Measurements from ENCODE around the gene KCNV2.

Gene KCNV2

GRCh38 chr9:2717385-2717784 is at the start of gene KCNV2:
KCNV2 (plus strand) TSS chr9:2717510; CDS start chr9:2717740, 230 bp downstream.
- DNase-seq: no peak
- Mint-ChIP-seq H3K27me3 (ENCODE audit: low read depth, poor library complexity) (no peaks in the 10 kb centered on the region), H3K4me1 (peaks cover 18% of the 10 kb centered on the region), H3K27ac (peak within 1 kb of the TSS; percentile 78), H3K9me3 (peaks cover 10% of the 10 kb centered on the region), H3K4me3 (no peak within 1 kb of the TSS), H3K36me3 (ENCODE audit: low read depth) (peaks cover 39% of the 10 kb centered on the region)
- TF ChIP-seq, protein P1, sequence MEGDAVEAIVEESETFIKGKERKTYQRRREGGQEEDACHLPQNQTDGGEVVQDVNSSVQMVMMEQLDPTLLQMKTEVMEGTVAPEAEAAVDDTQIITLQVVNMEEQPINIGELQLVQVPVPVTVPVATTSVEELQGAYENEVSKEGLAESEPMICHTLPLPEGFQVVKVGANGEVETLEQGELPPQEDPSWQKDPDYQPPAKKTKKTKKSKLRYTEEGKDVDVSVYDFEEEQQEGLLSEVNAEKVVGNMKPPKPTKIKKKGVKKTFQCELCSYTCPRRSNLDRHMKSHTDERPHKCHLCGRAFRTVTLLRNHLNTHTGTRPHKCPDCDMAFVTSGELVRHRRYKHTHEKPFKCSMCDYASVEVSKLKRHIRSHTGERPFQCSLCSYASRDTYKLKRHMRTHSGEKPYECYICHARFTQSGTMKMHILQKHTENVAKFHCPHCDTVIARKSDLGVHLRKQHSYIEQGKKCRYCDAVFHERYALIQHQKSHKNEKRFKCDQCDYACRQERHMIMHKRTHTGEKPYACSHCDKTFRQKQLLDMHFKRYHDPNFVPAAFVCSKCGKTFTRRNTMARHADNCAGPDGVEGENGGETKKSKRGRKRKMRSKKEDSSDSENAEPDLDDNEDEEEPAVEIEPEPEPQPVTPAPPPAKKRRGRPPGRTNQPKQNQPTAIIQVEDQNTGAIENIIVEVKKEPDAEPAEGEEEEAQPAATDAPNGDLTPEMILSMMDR (IDR thresholded peaks at IDR 0.05): no peak

DNA sequence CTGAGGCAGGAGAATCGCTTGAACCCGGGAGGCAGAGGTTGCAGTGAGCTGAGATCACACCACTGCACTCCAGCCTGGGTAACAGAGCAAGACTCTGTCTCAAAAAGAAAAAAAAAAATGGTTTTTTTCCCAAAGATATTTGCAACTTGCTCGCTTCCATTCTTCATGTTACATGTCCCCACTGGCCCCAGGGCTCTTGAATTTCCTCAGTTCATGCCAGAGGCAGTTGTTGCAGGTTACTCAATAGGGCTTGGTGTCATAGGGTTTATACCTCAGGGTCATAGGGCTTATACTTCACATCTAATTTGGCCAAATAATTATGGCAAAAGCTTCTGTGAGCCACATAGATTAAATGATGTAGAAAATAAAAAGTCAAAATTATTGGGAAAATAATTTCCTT is 44.1 kb upstream of the KCNV2 start:
- H3K4me1 Mint-ChIP-seq: peaks cover 12% of the 10 kb centered on the region
- no peak for DNase-seq
- no peak overlapping the region for H3K27ac Mint-ChIP-seq
- TF ChIP-seq, protein P1 (IDR thresholded peaks at IDR 0.05): no peak
- no peak overlapping the region for H3K4me3 Mint-ChIP-seq
- H3K9me3 Mint-ChIP-seq: no peaks in the 10 kb centered on the region
- no peaks in the 10 kb centered on the region for H3K27me3 Mint-ChIP-seq (ENCODE audit: low read depth, poor library complexity)
- H3K36me3 Mint-ChIP-seq (ENCODE audit: low read depth): no peaks in the 10 kb centered on the region

GRCh38 chr9:2674141-2674824 is 43.0 kb upstream of the KCNV2 start:
- no peak overlapping the region for H3K27ac Mint-ChIP-seq
- TF ChIP-seq, protein P1 (IDR thresholded peaks at IDR 0.05): no peak
- no peaks in the 10 kb centered on the region for H3K36me3 Mint-ChIP-seq (ENCODE audit: low read depth)
- no peak for DNase-seq
- H3K9me3 Mint-ChIP-seq: no peaks in the 10 kb centered on the region
- H3K27me3 Mint-ChIP-seq (ENCODE audit: low read depth, poor library complexity): no peaks in the 10 kb centered on the region
- H3K4me3 Mint-ChIP-seq: no peak overlapping the region
- peaks cover 12% of the 10 kb centered on the region for H3K4me1 Mint-ChIP-seq

- Mint-ChIP-seq H3K36me3 (ENCODE audit: low read depth) (no peaks in the 10 kb centered on the region), H3K4me3 (no peak overlapping the region), H3K9me3 (no peaks in the 10 kb centered on the region), H3K4me1 (peaks cover 12% of the 10 kb centered on the region), H3K27ac (no peak overlapping the region), H3K27me3 (ENCODE audit: low read depth, poor library complexity) (no peaks in the 10 kb centered on the region)
- no peak for DNase-seq
- TF ChIP-seq, protein P1 (IDR thresholded peaks at IDR 0.05): no peak
Measured at GRCh38 chr9:2675834-2676233, 41.5 kb upstream of the KCNV2 start.

GRCh38 chr9:2676466-2676865 is 40.8 kb upstream of the KCNV2 start:
- Mint-ChIP-seq H3K27me3 (ENCODE audit: low read depth, poor library complexity) (no peaks in the 10 kb centered on the region), H3K9me3 (no peaks in the 10 kb centered on the region), H3K4me3 (no peak overlapping the region), H3K27ac (no peak overlapping the region), H3K36me3 (ENCODE audit: low read depth) (no peaks in the 10 kb centered on the region), H3K4me1 (peaks cover 12% of the 10 kb centered on the region)
- DNase-seq: no peak
- TF ChIP-seq, protein P1 (IDR thresholded peaks at IDR 0.05): no peak
